ENCODE data around the gene SIAH1. TPM values are rescaled to one million over a fixed set of nuclear protein-coding genes. Genes with fewer than 3 reads are reported as not detected.

SIAH1 gene
- total and polyA plus RNA-seq, 2 of the 8 experiments (the other 6 are each of a cell fraction or from before 2014, with no cell fraction given), result 19.5 to 33.9 TPM

- Histone ChIP-seq H3K23me2 (ENCODE audit: low read depth, low read length) (no peaks in the 10 kb centered on the region), H4K91ac (replicated peaks; ENCODE audit: insufficient read length, low read length) (no peak overlapping the region), H3K9ac (replicated peaks in 1 of 4; ENCODE audit: extremely low read depth in 1 of 4, low read depth in 3 of 4, low read length in 3 of 4) (no peak overlapping the region), H4K5ac (ENCODE audit: insufficient read length, low read depth, low read length) (no peak overlapping the region), H3K4me1 (replicated peaks in 1 of 4; ENCODE audit: control insufficient read depth in 3 of 4, insufficient read depth in 4 of 4, low read length in 3 of 4) (no peaks in the 10 kb centered on the region), H2AK5ac (ENCODE audit: low read depth, low read length) (no peak overlapping the region), H3K79me2 (ENCODE audit: control insufficient read depth in 1 of 2, insufficient read depth in 2 of 2, low read length in 2 of 2) (no peaks in the 10 kb centered on the region), H2BK12ac (ENCODE audit: low read depth, low read length) (no peak overlapping the region), H2BK20ac (ENCODE audit: low read length) (no peak overlapping the region), H3K9me3 (ENCODE audit: insufficient read depth in 2 of 2, low read depth in 1 of 2, low read length in 1 of 2) (no peaks in the 10 kb centered on the region), H3K36me3 (ENCODE audit: control insufficient read depth in 2 of 4, insufficient read depth in 4 of 4, low read length in 3 of 4) (no peaks in the 10 kb centered on the region), H3K23ac (ENCODE audit: insufficient read length) (no peak overlapping the region), H2AFZ (ENCODE audit: low read length) (no peak overlapping the region; the same call in 1 of the 2 replicates), H2BK15ac (ENCODE audit: low read length) (no peak overlapping the region), H4K8ac (ENCODE audit: extremely low read depth, insufficient read depth, low read length) (no peak overlapping the region), H3K14ac (ENCODE audit: insufficient read length) (no peak overlapping the region), H2BK120ac (replicated peaks; ENCODE audit: low read depth, low read length) (no peak overlapping the region), H3K79me1 (ENCODE audit: low read depth, low read length) (no peaks in the 10 kb centered on the region), H3K18ac (ENCODE audit: extremely low read depth, low read length) (no peak overlapping the region), H4K20me1 (replicated peaks in 1 of 2; ENCODE audit: control insufficient read depth in 1 of 2, insufficient read depth in 2 of 2, low read length in 2 of 2) (no peaks in the 10 kb centered on the region), H2BK5ac (ENCODE audit: low read depth, low read length) (no peak overlapping the region), H3K56ac (replicated peaks; ENCODE audit: insufficient read length, low read depth, low read length) (no peak overlapping the region), H3K27me3 (replicated peaks in 1 of 4; ENCODE audit: control insufficient read depth in 3 of 4, extremely low read depth in 1 of 4, insufficient read depth in 3 of 4, low read length in 3 of 4) (no peaks in the 10 kb centered on the region; a peak in 1 of 7 replicates), H3K4ac (replicated peaks; ENCODE audit: insufficient read length, low read depth, low read length) (no peak overlapping the region), H3K27ac (ENCODE audit: low read depth, low read length) (no peak overlapping the region), H3K4me3 (ENCODE audit: extremely low read depth in 1 of 4, insufficient read depth in 2 of 4, low read depth in 3 of 4, low read length in 4 of 4) (no peak overlapping the region), H3K4me2 (ENCODE audit: insufficient read depth in 1 of 2, low read depth in 2 of 2, low read length in 2 of 2) (no peak overlapping the region)
- CTCF ChIA-PET (ENCODE audit: partially characterized antibody), result interaction anchor here (1.4 kb wide), 1 partner anchor 61 kb away, joined by 3 read pairs; no protein-coding TSS in a partner anchor
- POLR2A ChIA-PET (ENCODE audit: partially characterized antibody), result interaction anchor here (1.2 to 2.7 kb wide), 3 partner anchors 8 to 28 kb away, joined by 3 to 20 read pairs (median 8); partner anchors contain the start of gene SIAH1
- DNase-seq (ENCODE audit: low read depth in 1 of 2, low spot score in 2 of 2), result no peak
- no peak for FAIRE-seq
- no peak for TF ChIP-seq USF2 (IDR thresholded peaks at IDR 0.05; ENCODE audit: low read length)
- TF ChIP-seq SP2 (IDR thresholded peaks at IDR 0.05; ENCODE audit: low read length), result no peak
- TF ChIP-seq FOSL1 (IDR thresholded peaks at IDR 0.05; ENCODE audit: insufficient read depth, low read depth, low read length), result no peak
- no peak for TF ChIP-seq ATF2 (IDR thresholded peaks at IDR 0.05; ENCODE audit: low read length)
- no peak for TF ChIP-seq NRF1 (IDR thresholded peaks at IDR 0.05; ENCODE audit: low read depth, low read length)
- no peak for TF ChIP-seq KDM5A (IDR thresholded peaks at IDR 0.05; ENCODE audit: low read length)
- no peak for TF ChIP-seq TCF12 (IDR thresholded peaks at IDR 0.05; ENCODE audit: low read depth, low read length)
- no peak for TF ChIP-seq KDM4A (IDR thresholded peaks at IDR 0.05; ENCODE audit: low read depth, low read length, severe bottlenecking)
- TF ChIP-seq KDM1A (IDR thresholded peaks at IDR 0.05; ENCODE audit: borderline replicate concordance, low read length), result no peak
- 92% methylated on average over 6 of the region's 6 CpGs; no CpG with 5 or more reads in 1 of the 2 experiments for WGBS, 2 experiments (ENCODE audit: extremely low coverage in 1 of 2, insufficient coverage in 1 of 2, insufficient read length in 1 of 2, insufficient replicate concordance in 2 of 2, low coverage in 1 of 2, low lambda C conversion rate in 2 of 2, missing lambda C conversion rate in 1 of 2)
These were observed 9.1 kb upstream of the SIAH1 start for GRCh38 chr16:48394355-48394703.

Data from H1 (cell line).